AG04450 (cell line): ENCODE measurements around the gene CRAMP1. TPM values are rescaled to one million over a fixed set of nuclear protein-coding genes. Genes with fewer than 3 reads are reported as not detected.

ENCODE experiments used
- CTCF ChIA-PET: fragments of 300-600, 350-600 bp; formaldehyde crosslinking; extraction: SDS; loops from one replicate; lab custom pipeline; 2022; ENCODE audit warnings: antibody characterized with exemption, inconsistent platforms; lab: Charles Lee
- POLR2A ChIA-PET: fragments of 350-600 bp; formaldehyde crosslinking; extraction: SDS; loops from one replicate; lab custom pipeline; 2021; ENCODE audit warnings: antibody characterized with exemption, inconsistent platforms; lab: Yijun Ruan, JAX
- DNase-seq: peaks from one replicate; pipeline ENCODE4 v3.0.0-alpha.2; 2011; ENCODE audit warnings: low read depth, low spot score
- H3K27ac ChIP-seq: one replicate; pipeline ENCODE4 v1.5.1; 2012; ENCODE audit warnings: low read depth, low read length, control low read depth
- H3K27me3 ChIP-seq: one replicate; pipeline ENCODE4 v1.6.0; 2012; ENCODE audit warnings: low read length; ENCODE audit not compliant: control insufficient read depth, insufficient read depth
- H3K4me3 ChIP-seq: 2 replicates; pipeline ENCODE4 v1.5.1; 2011; ENCODE audit warnings: mild to moderate bottlenecking, low read depth, low read length, control low read depth
- H3K9me3 ChIP-seq: 2 replicates; pipeline ENCODE4 v1.5.1; 2012; ENCODE audit warnings: low read length; ENCODE audit not compliant: control insufficient read depth, insufficient read depth
- CTCF ChIP-seq: IDR thresholded peaks from 2 replicates; pipeline ENCODE4 v1.5.1; 2011; ENCODE audit warnings: low read depth, low read length, control low read depth, inconsistent platforms
- polyA plus RNA-seq: library from polyadenylated mRNA; depleted of rRNA; stranded (reverse); fragments of >200 nt; gene quantifications from 2 replicates; pipeline ENCODE4 v1.2.3, GENCODE V29; 2011

CRAMP1 gene
- polyA plus RNA-seq, 1 experiment = 7.8 TPM

DNA sequence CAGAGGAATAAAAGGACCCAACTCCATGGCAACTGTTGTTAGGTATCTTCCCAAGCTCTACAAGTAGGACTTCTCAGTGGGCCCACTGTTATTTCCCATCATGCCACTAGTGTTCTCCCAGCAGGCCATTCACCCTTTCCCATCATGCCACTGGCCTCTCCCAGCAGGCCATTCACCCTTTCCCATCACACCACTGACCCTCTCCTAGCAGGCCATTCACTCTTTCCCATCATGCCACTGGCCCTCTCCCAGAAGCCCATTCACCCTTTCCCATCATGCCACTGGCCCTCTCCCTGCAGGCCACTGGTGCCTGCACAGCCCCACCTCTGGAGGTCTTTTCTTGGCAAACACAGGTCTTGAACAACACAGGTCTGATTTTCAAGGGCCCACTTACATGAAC is 36.6 kb upstream of the CRAMP1 start:
- ChIA-PET CTCF (no interaction called here), POLR2A (no interaction called here)
- H3K27ac ChIP-seq = no peak overlapping the region
- no peak overlapping the region for H3K4me3 ChIP-seq
- H3K27me3 ChIP-seq = no peaks in the 10 kb centered on the region
- no peak for TF ChIP-seq CTCF
- no peak for DNase-seq
- no peaks in the 10 kb centered on the region for H3K9me3 ChIP-seq

DNA sequence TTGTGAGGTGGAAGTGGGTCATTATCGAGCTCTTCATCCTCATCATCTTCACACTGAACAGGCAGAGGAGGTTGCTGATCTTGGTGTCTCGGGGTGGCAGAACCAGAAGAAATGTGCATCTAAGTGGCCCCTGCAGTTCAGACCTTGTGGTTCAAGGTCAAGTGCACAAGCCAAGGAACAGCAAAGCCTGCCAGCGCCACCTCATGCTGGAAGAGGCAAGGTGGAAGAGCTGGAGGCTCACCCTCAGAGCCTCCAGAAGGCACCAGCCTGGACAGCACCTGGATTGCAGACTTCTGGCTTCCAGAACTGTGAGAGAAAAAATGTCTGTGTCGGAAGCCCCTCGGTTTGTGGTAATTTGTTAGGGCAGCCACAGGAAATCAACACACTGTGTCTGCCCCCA is 32.9 kb upstream of the CRAMP1 start:
- Histone ChIP-seq H3K4me3 (no peak overlapping the region), H3K9me3 (no peaks in the 10 kb centered on the region), H3K27ac (no peak overlapping the region), H3K27me3 (no peaks in the 10 kb centered on the region)
- TF ChIP-seq CTCF = no peak
- ChIA-PET POLR2A (no interaction called here), CTCF (no interaction called here)
- no peak for DNase-seq

DNA sequence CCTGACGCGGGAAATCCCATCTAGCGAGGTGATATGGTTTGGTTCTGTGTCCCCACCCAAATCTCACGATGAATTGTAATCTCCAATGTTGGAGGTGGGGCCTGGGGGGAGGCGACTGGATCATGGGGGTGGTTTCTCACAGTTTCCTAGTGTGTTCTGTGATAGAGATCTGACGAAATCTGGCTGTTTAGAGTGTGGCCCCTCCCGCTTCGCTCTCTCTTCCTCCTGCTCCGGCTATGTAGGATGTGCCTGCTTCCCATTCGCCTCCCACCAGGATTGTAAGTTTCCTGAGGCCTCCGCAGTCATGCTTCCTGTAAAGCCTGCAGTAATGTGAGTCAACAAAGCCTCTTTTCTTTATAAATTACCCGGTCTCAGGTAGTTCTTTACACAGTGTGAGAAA is 31.9 kb upstream of the CRAMP1 start:
- Histone ChIP-seq H3K9me3 (no peaks in the 10 kb centered on the region), H3K4me3 (no peak overlapping the region), H3K27ac (no peak overlapping the region), H3K27me3 (no peaks in the 10 kb centered on the region)
- no peak for DNase-seq
- CTCF ChIA-PET = no interaction called here
- POLR2A ChIA-PET = no interaction called here
- TF ChIP-seq CTCF = no peak

GRCh38 chr16:1580956-1581355 is 31.2 kb upstream of the CRAMP1 start:
- DNase-seq = no peak
- POLR2A ChIA-PET = no interaction called here
- CTCF ChIA-PET = no interaction called here

GRCh38 chr16:1581804-1582203 is 30.4 kb upstream of the CRAMP1 start:
- CTCF ChIA-PET = no interaction called here
- H3K27ac ChIP-seq = no peak overlapping the region
- POLR2A ChIA-PET = no interaction called here
- no peak overlapping the region for H3K4me3 ChIP-seq
- no peak for TF ChIP-seq CTCF
- no peaks in the 10 kb centered on the region for H3K27me3 ChIP-seq
- DNase-seq = no peak
- H3K9me3 ChIP-seq = no peaks in the 10 kb centered on the region

More at GRCh38 chr16:1580956-1581355, 31.2 kb upstream of the CRAMP1 start:
- TF ChIP-seq CTCF = no peak
- no peaks in the 10 kb centered on the region for H3K27me3 ChIP-seq
- H3K27ac ChIP-seq = no peak overlapping the region
- no peak overlapping the region for H3K4me3 ChIP-seq
- no peaks in the 10 kb centered on the region for H3K9me3 ChIP-seq
